ENCODE results near the gene TPCN2.

TPCN2 gene

DNA sequence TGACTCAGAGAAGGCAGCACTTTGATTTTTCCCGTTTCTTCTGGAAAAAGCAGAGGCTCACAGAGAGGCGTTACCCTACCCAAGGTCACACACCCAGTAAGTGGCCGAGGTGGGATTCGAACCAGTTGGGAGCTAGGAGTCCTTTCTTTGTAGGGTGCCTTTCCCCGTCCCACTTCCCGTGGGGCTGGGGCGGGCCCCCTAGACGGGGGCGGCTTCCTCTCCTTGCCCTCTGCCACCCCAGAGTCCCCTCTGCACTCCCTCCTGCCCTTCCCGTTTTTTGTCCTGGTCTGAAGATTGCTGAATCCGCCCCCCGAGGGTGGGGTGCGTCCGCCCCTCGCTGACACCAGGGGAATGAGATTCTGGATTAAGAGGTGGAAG is 747 bp downstream of the TPCN2 start:
- H3K36me3 ChIP-seq (ENCODE audit: insufficient read depth) = no peaks in the 10 kb centered on the region
- peaks cover 60% of the 10 kb centered on the region for H3K4me1 ChIP-seq (ENCODE audit: low read depth, poor library complexity, severe bottlenecking)
- H3K27me3 ChIP-seq (ENCODE audit: insufficient read depth, low read depth) = no peaks in the 10 kb centered on the region
- no peak overlapping the region for H3K27ac ChIP-seq
- H3K4me2 ChIP-seq = peak overlapping the region; percentile 75
- peak overlapping the region; percentile 91 for H3K9ac ChIP-seq
- H3K79me2 ChIP-seq (ENCODE audit: insufficient read depth, low read depth) = peaks cover 8% of the 10 kb centered on the region; the same call in 1 of the 2 replicates
- H3K4me3 ChIP-seq (IDR thresholded peaks at IDR 0.05; ENCODE audit: insufficient read depth, low read depth, low read length) = no peak overlapping the region
- H2AFZ ChIP-seq (ENCODE audit: low read depth) = peak overlapping the region; percentile 81
- TF ChIP-seq, protein P1, sequence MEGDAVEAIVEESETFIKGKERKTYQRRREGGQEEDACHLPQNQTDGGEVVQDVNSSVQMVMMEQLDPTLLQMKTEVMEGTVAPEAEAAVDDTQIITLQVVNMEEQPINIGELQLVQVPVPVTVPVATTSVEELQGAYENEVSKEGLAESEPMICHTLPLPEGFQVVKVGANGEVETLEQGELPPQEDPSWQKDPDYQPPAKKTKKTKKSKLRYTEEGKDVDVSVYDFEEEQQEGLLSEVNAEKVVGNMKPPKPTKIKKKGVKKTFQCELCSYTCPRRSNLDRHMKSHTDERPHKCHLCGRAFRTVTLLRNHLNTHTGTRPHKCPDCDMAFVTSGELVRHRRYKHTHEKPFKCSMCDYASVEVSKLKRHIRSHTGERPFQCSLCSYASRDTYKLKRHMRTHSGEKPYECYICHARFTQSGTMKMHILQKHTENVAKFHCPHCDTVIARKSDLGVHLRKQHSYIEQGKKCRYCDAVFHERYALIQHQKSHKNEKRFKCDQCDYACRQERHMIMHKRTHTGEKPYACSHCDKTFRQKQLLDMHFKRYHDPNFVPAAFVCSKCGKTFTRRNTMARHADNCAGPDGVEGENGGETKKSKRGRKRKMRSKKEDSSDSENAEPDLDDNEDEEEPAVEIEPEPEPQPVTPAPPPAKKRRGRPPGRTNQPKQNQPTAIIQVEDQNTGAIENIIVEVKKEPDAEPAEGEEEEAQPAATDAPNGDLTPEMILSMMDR (conservative IDR thresholded peaks at IDR 0.05; ENCODE audit: low read depth, low read length) = no peak
- H4K20me1 ChIP-seq (ENCODE audit: insufficient read depth) = no peaks in the 10 kb centered on the region

DNA sequence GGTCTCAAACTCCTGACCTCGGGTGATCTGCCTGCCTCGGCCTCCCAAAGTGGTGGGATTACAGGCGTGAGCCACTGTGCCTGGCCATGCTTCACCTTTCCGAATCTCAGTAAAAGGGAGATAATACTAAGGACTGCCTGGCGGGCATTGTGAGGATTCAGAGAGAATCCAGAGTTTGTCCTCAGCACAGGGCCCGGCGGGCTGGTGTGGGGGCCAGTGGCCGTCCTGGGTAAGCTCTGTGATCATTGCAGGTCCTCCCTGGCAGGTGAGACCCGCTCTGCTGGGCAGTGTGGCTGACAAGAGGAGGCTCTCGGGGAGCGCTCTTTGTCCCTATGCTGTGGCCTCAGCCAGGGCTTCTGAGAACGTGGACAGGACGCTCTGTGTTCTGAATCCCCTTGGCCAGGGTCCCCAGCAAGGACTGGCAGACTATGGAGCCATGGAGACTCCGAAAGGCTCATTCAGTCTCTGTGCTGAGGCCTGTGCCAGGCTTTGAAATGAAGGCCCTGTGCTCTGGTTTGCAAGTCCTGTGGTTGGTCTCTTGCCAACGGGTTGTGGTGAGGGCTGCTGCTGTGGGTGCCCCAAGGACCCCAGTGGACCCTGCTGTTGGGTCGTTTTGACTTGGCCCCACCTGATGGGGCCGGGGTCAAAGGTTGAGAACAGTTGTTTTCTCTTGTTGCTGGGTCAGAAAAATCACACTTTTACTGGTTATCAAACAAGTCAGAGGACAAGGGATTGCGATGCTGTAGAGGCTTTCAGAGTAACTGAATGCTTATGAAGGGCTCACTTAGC is 2.1 kb downstream of the TPCN2 start:
- H3K4me2 ChIP-seq = peak overlapping the region; percentile 11; the same call in 1 of the 2 replicates

DNA sequence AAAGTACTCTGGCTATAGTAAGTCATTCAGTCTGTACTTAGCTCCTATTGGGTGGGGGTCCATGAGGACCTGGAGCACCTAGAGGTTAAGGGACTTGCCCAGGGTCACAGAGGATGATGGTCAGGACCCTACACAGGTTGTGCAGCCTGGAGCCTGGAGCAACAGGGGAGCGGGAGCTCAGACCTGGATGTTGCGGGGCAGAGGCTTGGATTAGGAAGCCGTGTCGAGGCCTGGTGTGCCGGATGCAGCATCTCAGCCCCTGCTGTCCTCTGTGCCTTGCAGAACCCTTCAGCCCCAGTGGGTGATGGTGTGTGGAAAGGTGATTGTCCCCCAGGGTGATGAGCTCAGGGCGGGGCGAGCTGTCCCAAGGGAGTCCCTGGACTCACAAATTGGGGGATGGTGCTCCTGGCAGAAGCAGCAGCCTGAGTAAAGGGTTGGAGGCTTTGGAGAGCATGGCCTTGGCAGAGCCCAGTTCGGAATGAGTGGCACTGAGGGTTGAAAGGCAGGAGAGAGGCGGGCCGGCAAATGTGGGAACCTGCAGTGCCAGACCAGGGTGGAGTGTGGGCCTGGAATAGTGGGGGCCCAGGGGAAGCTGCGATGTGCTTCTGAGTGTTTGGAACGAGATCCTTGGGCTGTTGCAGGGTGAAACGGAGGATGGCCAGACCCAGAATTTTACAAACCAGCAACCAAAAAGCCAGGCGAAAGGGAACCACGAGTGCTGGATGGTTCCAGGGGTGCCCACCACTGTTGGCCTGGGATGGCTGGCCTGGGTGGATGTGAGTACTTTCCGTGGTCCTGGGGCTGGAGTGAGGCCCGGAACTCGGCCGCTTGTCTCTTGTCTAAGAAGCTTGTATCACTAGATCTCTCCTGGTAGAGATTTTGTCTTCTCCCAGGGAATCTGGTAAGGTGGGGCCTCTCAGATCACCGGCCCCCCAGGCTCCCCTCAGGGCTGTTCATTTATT is 2.9 kb downstream of the TPCN2 start:
- Histone ChIP-seq H3K4me2 (peak overlapping the region; percentile 93), H2AFZ (ENCODE audit: low read depth) (no peak overlapping the region; the same call in 1 of the 2 replicates), H3K4me3 (IDR thresholded peaks at IDR 0.05; ENCODE audit: insufficient read depth, low read depth, low read length) (no peak overlapping the region), H4K20me1 (ENCODE audit: insufficient read depth) (no peaks in the 10 kb centered on the region), H3K36me3 (ENCODE audit: insufficient read depth) (no peaks in the 10 kb centered on the region), H3K27ac (peak overlapping the region; percentile 63), H3K27me3 (ENCODE audit: insufficient read depth, low read depth) (no peaks in the 10 kb centered on the region), H3K9ac (peak overlapping the region; percentile 27; the same call in 1 of the 2 replicates), H3K4me1 (ENCODE audit: low read depth, poor library complexity, severe bottlenecking) (peaks cover 76% of the 10 kb centered on the region), H3K79me2 (ENCODE audit: insufficient read depth, low read depth) (peaks cover 8% of the 10 kb centered on the region; the same call in 1 of the 2 replicates)
- TF ChIP-seq, protein P1 (conservative IDR thresholded peaks at IDR 0.05; ENCODE audit: low read depth, low read length) = no peak

More for the DNA sequence above, 2.1 kb downstream of the TPCN2 start:
- Histone ChIP-seq H3K79me2 (ENCODE audit: insufficient read depth, low read depth) (peaks cover 8% of the 10 kb centered on the region; the same call in 1 of the 2 replicates), H3K4me1 (ENCODE audit: low read depth, poor library complexity, severe bottlenecking) (peaks cover 67% of the 10 kb centered on the region), H3K27ac (no peak overlapping the region), H3K9ac (no peak overlapping the region), H3K36me3 (ENCODE audit: insufficient read depth) (no peaks in the 10 kb centered on the region), H4K20me1 (ENCODE audit: insufficient read depth) (no peaks in the 10 kb centered on the region), H3K4me3 (IDR thresholded peaks at IDR 0.05; ENCODE audit: insufficient read depth, low read depth, low read length) (no peak overlapping the region), H3K27me3 (ENCODE audit: insufficient read depth, low read depth) (no peaks in the 10 kb centered on the region), H2AFZ (ENCODE audit: low read depth) (no peak overlapping the region)
- TF ChIP-seq, protein P1 (conservative IDR thresholded peaks at IDR 0.05; ENCODE audit: low read depth, low read length) = no peak

DNA sequence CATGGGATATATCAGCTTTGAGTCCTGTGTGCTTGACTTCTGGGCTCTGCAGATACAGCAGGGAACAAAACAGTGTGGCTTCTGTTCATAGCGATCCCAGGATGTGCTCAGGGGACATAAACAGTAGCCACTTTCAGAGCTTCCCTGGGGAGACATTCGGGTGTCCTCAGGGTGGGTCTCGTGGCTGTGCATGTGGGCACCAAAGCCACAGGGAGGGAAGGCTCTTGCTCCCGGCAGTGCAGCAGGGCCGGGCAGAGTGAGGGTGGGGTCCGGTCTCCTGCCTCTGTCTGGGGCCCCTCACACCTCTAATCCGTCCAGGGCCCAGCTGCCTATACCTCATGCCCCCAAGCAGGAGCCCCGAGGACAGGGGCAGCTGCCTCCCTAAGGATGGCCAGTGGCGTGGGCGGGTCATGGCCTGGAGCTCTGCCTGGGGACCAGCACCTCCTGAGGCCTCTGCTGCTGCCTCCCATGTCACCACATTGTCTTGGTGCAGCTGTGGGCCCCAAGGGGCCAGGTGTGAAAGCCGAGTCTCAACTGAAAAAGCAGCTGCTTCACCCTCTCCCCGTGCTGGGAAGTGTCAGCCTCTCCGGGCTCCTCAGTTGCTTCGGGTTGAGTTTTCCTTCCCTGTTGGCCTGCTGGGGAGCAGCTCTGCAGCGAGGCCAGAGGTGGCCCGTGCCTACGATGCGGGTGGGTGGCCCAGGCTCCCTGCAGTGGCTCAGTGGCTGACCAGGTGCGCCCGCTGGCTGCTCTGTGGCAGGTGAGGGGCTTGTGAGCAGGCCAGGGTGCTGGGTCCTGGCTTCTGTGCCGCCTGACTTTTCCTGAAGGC is 3.8 kb downstream of the TPCN2 start:
- TF ChIP-seq, protein P1 (conservative IDR thresholded peaks at IDR 0.05; ENCODE audit: low read depth, low read length) = no peak
- H3K9ac ChIP-seq = peak overlapping the region; percentile 27; the same call in 1 of the 2 replicates
- peaks cover 8% of the 10 kb centered on the region; the same call in 1 of the 2 replicates for H3K79me2 ChIP-seq (ENCODE audit: insufficient read depth, low read depth)
- H3K4me3 ChIP-seq (IDR thresholded peaks at IDR 0.05; ENCODE audit: insufficient read depth, low read depth, low read length) = no peak overlapping the region
- peak overlapping the region; percentile 63 for H3K27ac ChIP-seq
- H3K4me1 ChIP-seq (ENCODE audit: low read depth, poor library complexity, severe bottlenecking) = peaks cover 83% of the 10 kb centered on the region
- H3K27me3 ChIP-seq (ENCODE audit: insufficient read depth, low read depth) = no peaks in the 10 kb centered on the region
- no peaks in the 10 kb centered on the region for H4K20me1 ChIP-seq (ENCODE audit: insufficient read depth)
- peak overlapping the region; percentile 93 for H3K4me2 ChIP-seq
- no peak overlapping the region; the same call in 1 of the 2 replicates for H2AFZ ChIP-seq (ENCODE audit: low read depth)
- no peaks in the 10 kb centered on the region for H3K36me3 ChIP-seq (ENCODE audit: insufficient read depth)

Data from KMS-11 (cell line).